Smooth muscle cell of the brain vasculature (primary cell): ENCODE measurements around the gene NPAS3.

Experiments used
- DNase-seq: peaks from one replicate; pipeline ENCODE4 v3.0.0-alpha.2; 2012; ENCODE audit warnings: low read depth, low spot score

NPAS3 gene

GRCh38 chr14:33315217-33315616 is 376.5 kb downstream of the NPAS3 start:
- no peak for DNase-seq

GRCh38 chr14:33315721-33316120 is 377.0 kb downstream of the NPAS3 start:
- DNase-seq: no peak

GRCh38 chr14:33317675-33318074 is 379.0 kb downstream of the NPAS3 start:
- no peak for DNase-seq

GRCh38 chr14:33323979-33324378 is 385.3 kb downstream of the NPAS3 start:
- no peak for DNase-seq

GRCh38 chr14:33331176-33331949 is 392.7 kb downstream of the NPAS3 start:
- no peak for DNase-seq

- DNase-seq: no peak
Measured at GRCh38 chr14:33332497-33332896, 393.8 kb downstream of the NPAS3 start.

- DNase-seq: no peak
Measured at GRCh38 chr14:33335366-33335765, 396.7 kb downstream of the NPAS3 start.

GRCh38 chr14:33342299-33342974 is 403.8 kb downstream of the NPAS3 start:
- DNase-seq: no peak

GRCh38 chr14:33343016-33343415 is 404.3 kb downstream of the NPAS3 start:
- DNase-seq: no peak

- no peak for DNase-seq
Measured at GRCh38 chr14:33347796-33348195, 409.1 kb downstream of the NPAS3 start.

GRCh38 chr14:33348510-33348909 is 409.8 kb downstream of the NPAS3 start:
- DNase-seq: no peak

GRCh38 chr14:33349871-33350270 is 411.2 kb downstream of the NPAS3 start:
- no peak for DNase-seq

GRCh38 chr14:33350366-33350990 is 411.8 kb downstream of the NPAS3 start:
- DNase-seq: no peak

- no peak for DNase-seq
Measured at GRCh38 chr14:33352821-33353220, 414.1 kb downstream of the NPAS3 start.

GRCh38 chr14:33356181-33356580 is 417.5 kb downstream of the NPAS3 start:
- no peak for DNase-seq

GRCh38 chr14:33357225-33358010 is 418.7 kb downstream of the NPAS3 start:
- no peak for DNase-seq

GRCh38 chr14:33359288-33359881 is 420.7 kb downstream of the NPAS3 start:
- no peak for DNase-seq

GRCh38 chr14:33362934-33363333 is 424.3 kb downstream of the NPAS3 start:
- DNase-seq: no peak

- no peak for DNase-seq
Measured at GRCh38 chr14:33363682-33364081, 425.0 kb downstream of the NPAS3 start.

- DNase-seq: no peak
Measured at GRCh38 chr14:33364466-33364865, 425.8 kb downstream of the NPAS3 start.

GRCh38 chr14:33369041-33369440 is 430.4 kb downstream of the NPAS3 start:
- no peak for DNase-seq

- no peak for DNase-seq
Measured at GRCh38 chr14:33369972-33370371, 431.3 kb downstream of the NPAS3 start.
